GM19455 (cell line): Measurements from ENCODE around the gene SAMD8.

Experiments
- ATAC-seq: cut with Tn5 transposase; IDR thresholded peaks from one replicate; pipeline ENCODE4 v1.9.1; 2021; ENCODE audit not compliant: unreplicated experiment

SAMD8 gene

DNA sequence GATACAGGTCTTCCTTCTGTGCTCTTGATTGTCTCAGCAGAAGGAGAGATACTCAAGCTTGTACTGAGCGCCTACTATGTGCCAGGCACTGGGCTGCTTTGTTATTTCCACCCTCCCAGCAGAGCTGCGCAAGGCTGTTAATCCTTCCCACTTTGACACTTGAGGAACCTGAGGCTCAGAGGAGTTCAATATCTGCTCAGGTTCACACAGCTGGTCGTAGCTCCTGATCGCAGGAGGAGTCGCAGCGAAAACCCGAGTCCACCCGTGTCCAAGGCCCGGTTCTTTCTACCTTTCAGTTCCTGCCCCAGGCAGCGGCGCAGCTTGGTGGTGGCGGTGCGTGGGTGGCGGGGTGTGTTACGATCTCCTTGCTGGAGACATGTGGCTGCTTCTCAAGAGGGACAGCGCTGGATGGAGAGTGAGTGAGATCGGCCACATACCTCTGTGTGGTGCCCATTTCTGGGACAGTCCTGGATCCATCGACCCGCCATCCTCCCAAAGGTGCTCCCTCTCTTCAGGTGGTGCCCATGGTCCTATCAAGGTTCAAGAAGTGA is 26.5 kb upstream of the SAMD8 start:
- ATAC-seq = no peak

DNA sequence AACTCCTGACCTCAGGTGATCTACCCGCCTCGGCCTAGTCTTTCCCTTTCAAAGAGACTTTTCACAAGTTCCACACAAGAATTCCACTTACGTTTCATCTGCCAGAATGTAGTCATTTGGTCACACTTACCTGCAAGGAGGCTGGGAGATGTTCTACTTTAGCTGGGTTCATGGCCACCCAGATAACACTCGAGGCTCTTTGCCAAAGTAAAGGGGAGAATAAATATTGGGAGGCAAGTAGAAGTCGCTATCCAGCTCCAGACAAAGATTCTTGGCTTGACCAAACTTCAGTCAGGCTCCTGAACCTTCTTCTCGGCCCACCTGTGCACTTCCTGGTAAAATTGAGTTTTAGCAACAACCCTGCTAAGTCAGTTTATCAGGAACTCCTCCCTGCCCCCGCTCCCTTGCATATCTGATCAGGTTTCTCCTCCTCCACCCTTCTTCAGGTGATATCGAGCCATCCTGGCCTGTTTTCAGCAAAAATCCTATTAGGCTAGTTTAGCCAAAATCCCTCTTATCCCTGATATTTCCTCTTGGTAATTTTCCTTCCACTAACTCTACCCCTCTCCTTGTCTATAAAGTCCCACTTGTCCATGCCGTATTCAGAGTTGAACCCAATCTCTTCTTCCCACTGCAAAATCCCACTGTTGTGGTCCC is 25.1 kb upstream of the SAMD8 start:
- ATAC-seq = no peak

GRCh38 chr10:75088640-75089039 is 22.8 kb upstream of the SAMD8 start:
- ATAC-seq = no peak

GRCh38 chr10:75089634-75090033 is 21.8 kb upstream of the SAMD8 start:
- ATAC-seq = no peak

DNA sequence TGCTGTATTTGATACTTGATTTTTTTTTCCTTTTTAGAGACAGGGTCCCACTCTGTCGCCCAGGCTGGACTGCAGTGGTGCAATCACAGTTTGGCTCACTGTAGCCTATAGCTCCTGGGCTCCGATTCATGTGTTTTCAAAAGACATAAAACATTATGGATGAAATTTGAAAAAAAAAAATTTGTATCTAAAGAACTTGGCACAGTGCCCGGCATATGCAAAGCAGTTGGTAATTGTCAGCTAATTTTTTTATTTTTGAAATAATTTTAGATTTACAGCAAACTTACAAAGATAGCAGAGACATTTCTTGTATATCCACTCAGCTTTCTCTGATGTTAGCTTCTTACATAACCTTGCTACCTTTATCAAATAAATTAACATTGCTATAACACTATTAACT is 20.3 kb upstream of the SAMD8 start:
- no peak for ATAC-seq

DNA sequence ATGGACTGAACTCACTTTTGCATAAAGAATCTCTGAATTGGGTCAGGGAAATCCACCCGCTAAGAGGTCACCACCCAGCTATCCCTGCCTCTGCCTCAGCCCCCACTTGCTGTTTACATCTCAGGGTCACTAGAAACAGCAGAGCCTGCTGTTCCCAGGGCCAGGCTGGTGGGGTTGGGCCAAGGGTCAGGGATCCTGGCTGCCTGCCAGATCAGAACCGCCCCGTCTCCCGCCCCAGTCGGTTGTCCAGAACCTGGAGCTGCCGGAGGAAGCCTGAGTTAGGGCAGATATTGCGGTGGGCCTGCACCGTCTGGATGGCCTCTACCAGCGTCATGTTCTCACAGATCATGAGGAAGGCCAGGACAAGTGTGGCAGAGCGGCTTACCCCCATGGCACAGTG is 17.0 kb upstream of the SAMD8 start:
- no peak for ATAC-seq

DNA sequence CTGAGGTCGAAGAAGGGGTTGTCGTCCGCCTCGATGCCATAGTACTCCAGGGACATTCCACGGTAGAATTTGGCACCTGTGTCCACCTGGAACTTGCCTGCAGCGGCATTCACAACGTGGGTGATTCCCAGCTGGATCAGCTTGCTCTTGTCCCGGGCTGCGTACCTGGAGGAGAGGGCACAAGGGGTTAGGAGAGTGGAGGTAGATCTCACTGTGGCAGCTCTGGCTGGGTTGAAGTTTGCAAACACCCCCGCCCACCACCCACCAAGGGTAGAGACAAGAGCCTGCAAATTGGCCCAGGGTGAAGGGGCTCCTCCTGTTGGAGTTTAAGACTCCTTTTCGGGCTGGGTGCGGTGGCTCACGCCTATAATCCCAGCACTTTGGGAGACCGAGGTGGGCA is 15.8 kb upstream of the SAMD8 start:
- ATAC-seq = no peak

DNA sequence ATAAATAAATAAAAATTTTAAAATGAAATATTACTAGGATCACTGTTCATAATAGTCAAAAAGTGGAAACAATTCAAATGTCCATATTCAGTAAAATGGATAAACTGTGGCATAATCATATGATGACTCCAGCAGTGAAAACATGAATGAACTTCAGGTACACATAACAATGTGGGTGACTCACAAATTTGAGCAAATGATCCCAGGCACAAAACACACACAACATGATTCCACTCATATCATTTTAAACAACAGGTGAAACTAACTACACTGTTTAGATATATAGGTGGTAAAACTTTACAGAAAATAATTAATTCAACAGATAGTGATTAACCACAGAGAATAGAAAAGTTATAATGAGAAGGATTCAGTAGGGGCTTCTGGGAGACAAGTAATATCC is 14.7 kb upstream of the SAMD8 start:
- ATAC-seq = no peak

GRCh38 chr10:75097666-75098285 is 13.7 kb upstream of the SAMD8 start:
- ATAC-seq = no peak

DNA sequence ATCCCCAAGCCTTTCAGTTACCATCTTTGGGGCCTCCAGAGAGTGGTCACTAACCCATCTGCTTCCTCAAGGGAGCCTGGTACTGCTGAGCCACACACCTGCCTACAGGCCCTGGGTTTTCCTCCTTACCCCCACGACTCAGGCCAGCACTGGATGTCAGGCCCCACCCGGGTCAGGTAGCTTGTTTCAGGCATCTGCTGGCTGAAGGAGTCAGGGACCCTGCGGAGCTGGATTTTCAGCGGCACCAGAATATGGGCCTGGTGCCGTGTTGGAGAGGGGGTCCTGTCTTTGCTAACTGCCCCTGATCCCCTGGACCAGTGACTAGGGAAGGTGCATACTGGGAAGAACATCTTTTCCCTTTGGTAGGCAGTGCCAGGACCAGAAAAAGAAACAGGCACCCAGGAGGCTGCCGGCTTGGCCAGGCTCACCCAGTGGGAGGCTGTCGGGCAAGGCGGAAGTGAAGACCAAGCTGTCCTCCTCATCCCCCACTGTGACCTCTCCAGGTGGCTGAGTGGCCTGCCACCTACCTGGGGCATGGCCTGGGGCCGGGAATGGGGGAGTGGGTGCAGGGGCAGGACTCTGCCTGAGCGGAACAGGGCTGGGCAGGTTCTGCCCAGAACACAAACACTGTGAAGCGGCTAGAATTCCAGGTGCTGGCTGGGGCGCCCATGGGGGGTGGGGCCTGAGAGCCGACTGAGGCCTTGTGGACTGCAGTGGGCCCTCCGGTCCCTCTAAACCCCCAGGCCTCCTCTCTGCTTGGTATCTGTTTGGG is 12.4 kb upstream of the SAMD8 start:
- no peak for ATAC-seq

DNA sequence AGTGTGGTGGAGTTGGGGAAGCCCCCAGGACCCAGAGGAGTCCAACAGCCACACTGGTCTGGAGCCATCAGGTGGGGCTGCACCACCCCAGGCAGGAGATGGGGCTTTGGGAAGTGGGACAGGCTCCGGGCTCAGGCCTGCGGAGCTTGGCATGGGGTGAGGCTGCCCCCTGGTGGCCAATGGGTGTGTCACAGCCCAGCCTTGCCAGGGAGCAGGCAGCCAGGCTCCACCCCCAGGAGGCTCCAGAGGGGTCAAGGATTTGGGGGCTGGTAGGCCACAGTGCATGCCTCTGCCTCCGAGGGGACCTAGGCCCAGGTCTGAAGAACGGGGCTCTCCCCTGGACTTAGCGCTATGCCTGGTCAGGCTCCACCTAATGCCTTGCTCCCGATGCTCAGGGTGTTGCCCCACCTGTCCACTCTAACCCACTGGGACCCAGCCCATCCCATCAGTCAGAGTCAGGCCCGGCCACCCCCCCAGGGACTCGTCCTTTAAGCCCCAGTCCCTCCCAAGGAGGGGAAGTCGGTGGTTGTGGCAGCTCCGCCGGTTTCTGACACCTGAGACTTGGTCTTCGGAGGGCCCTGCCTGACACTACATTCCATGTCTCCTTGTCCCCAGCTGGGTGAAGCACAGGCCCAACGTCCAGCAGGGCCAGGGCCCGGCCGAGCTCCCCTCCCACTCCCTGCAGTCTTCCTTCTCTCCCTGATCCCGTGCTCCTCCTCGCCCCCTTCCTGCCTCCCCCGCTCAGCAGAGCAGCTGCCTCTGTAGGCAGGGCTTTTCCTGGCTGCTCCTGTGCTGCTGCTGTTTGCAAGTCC is 11.3 kb upstream of the SAMD8 start:
- peak; percentile 83 for ATAC-seq

GRCh38 chr10:75100764-75101291 is 10.6 kb upstream of the SAMD8 start:
- no peak for ATAC-seq

DNA sequence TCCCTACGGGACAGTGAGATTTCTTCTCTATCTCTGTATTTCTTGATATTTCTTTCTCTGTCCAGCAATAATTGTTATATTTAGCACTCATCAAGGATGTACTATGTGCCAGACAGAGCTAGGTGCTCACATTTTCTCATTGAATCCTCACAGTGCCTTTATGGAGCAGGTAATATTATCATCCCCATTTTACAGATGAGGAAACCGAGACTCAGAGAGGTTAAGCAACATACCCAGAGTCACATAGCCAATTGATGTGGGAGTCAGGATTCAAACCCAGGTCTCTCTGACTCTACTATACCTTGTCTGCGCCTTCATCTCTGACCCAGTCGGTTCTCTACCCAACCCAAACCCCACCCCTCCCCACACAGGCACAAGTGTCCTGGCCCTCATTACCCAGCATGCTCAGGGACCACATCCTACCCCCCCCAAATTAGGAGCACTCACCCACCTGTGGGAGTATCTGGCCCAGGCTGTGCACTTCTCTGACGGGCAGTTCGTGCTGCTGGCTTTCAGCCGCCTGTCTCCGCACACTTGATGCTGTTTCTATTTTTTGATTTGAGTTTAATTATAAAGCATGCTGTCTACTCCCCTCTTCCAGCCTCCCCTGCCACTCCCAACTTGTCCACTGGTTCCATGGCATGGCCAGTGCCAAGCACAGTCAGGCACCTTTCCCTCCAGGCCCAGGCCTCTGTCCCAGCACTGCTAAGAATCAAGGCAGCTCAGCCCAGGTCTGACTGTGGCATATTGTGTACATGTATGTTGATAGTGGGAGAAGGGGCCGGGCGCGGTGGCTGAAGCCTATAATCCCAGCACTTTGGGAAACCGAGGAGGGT is 9.8 kb upstream of the SAMD8 start:
- no peak for ATAC-seq

DNA sequence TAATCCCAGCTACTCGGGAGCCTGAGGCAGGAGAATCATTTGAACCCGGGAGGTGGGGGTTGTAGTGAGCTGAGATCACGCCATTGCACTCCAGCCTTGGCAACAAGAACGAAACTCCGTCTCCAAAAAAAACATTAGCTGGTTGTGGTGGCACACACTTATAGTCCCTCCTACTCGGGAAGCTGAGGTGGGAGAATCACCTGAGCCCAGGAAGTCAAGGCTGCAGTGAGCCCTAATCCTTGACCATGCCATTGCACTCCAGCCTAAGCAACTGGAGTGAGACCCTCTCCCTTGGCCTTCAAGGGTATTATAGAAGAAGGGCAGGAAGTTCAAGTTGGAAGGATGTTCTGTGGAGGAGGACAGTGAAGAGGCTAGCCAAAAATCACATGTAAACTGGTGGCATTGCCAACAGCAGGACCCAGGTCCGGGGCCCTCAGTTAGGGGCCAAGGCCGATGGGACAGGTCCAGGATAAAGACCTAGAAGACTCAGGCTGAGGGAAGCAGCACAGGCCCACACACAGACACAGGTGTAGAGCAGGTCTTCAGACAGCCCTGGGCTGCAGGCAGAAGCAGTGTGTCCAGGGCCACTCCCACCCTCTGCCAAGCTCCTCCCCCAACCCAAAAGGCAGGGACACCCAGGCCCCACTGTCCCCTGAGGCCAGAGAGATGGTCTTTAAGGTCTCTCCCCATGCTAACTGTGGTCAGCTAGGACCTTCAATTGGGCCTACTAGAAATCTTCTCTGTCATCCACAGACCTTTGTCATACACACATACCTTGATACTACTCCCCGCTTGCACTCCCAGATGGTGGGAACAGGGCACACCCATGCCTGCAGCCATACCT is 8.4 kb upstream of the SAMD8 start:
- ATAC-seq = no peak

GRCh38 chr10:75103881-75104686 is 7.4 kb upstream of the SAMD8 start:
- no peak for ATAC-seq

DNA sequence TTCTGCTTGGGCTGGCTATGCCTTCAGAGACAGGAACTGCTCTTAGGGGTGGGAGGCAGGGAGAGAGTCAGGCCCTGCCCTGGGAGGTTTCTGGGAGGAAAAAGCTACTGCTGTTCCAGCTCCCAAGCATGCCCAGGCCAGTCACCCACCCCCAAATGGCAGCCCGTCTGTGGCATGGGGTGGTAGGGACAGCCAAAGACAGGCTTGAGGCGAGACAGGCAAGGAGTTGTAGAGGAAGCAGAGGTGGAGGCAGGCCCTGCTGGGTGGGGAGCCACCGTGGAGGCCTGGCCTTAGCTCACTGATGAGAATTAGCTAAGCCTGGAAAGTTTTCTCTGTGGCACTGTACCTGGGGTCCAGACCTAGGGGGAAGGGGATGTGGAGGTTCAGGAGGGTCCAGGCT is 6.6 kb upstream of the SAMD8 start:
- no peak for ATAC-seq

DNA sequence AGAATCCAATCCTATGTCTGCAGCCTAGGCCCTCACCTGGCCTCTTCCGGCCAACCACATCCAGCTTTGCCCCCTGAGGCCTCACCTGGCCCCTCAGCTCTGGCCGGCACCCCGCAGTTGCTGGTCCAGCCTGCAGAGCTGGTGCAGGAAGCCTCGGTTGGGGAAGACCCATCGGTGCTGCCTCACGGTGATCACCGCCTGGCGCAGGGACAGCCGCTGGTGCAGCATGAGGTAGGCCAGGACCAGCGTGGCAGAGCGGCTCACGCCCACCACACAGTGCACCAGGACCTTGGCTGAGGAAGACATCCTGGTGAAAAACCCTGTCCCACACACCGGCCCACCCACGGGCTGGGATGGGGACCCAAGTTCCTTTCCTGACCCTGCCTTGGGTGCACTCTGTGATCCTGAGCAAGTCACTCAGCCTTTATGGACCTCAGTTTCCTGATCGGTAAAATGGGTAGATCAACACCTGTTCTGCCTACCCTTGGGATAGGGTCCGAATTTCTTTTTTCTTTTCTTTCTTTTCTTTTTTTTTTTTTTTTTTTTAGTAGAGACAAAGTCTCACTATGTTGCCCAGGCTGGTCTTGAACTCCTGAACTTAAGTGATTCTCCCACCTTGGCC is 5.8 kb upstream of the SAMD8 start:
- ATAC-seq = no peak

DNA sequence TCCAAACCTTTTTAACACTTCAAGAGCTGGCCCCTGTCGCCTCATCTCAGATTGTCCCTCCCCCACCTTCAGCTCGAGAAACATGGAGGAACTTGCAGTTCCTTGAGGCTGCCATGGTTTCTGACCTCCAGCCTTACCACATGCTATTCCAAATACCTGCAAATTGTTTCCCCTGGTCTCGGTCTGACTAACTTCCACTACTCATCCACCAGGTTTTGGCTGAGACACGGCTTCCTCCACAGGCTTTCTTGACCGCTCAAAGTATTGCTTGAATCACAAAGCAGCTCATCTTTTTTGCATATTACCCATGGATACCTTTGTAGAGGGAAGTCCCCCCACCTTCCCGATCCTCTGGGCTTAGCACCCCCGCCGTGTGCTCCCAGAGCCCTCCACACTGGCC is 5.2 kb upstream of the SAMD8 start:
- ATAC-seq = no peak
